Gastroesophageal sphincter (tissue), 3 donors: Measurements from ENCODE around the gene PVALB.

Source experiments
- CTCF ChIP-seq, 4 experiments: fragments of 200-600 bp in 2 of 4; fragments of 450-650 bp in 2 of 4; sonication (generic) in 1 of 4; IDR thresholded peaks; one replicate each; pipeline ENCODE4 v1.5.1; 2017 to 2019; ENCODE audit warnings: antibody characterized with exemption in 4 of 4, mild to moderate bottlenecking in 2 of 4, moderate library complexity in 2 of 4
- EP300 ChIP-seq: sonication (generic); formaldehyde crosslinking; IDR thresholded peaks from one replicate; pipeline ENCODE4 v1.6.1; 2017; ENCODE audit warnings: antibody characterized with exemption, mild to moderate bottlenecking
- POLR2A ChIP-seq, 2 donors: fragments of 450-650 bp; IDR thresholded peaks; one replicate each; pipeline ENCODE4 v1.6.1; 2017; ENCODE audit warnings: antibody characterized with exemption in 2 of 2, mild to moderate bottlenecking in 2 of 2, moderate library complexity in 1 of 2
- POLR2AphosphoS5 ChIP-seq: sonication (generic); formaldehyde crosslinking; IDR thresholded peaks from one replicate; pipeline ENCODE4 v1.6.1; 2017; ENCODE audit warnings: antibody characterized with exemption

DNA sequence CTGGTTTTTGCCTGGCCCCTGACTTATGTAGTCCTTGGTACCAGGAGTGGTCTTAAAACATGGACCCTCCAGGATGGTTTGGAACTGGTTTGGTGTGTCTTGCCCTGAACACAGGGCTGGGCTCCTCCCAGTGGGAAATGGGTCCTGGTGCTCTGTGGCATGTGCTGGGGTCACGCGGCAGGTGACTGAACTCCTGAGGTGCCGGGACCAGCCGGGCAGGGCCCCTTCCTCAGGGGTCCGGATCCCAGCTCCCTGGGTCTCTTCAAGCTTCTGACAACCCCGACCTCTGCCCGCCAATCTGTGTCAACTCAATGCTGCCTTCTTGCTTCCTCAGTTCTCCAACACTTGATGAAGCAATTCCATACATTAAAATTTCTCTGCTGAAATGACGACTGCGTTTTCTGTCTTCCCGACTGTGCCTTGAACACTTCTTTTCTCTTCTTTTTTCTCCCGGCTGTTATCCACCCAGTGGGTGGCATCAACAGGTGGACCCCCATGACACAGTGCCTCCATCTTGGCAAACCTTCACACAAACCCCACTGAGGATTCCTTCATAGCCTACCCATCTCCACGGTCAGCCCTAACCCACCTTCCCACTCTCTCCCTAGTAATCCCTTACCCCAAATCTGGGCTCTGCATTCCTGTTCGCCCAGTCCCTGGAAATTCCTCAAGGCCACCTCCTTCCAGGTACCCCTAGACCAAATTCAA, 45.3 kb downstream of the PVALB start:
- no peak for TF ChIP-seq CTCF (IDR thresholded peaks at IDR 0.05)
- TF ChIP-seq POLR2A (IDR thresholded peaks at IDR 0.05) = no peak
- TF ChIP-seq POLR2AphosphoS5 = no peak
- TF ChIP-seq EP300 = no peak
